Karpas-422 (cell line): ENCODE data around the gene CTIF. TPM values are rescaled to one million over a fixed set of nuclear protein-coding genes. Genes with fewer than 3 reads are reported as not detected.

ENCODE experiments used
- DNase-seq: peaks from one replicate; pipeline ENCODE4 v3.0.0-alpha.2; 2015
- H2AFZ ChIP-seq: fragments of 200-600 bp; sonication (generic); 2 replicates; pipeline ENCODE4 v1.6.1; 2014; ENCODE audit warnings: antibody characterized with exemption, low read length, mixed read lengths
- H3K27ac ChIP-seq: fragments of 200-600 bp; sonication (generic); 2 replicates; pipeline ENCODE4 v1.5.1; 2014; ENCODE audit warnings: mild to moderate bottlenecking, low read length, moderate library complexity
- H3K27me3 ChIP-seq: fragments of 200-600 bp; sonication (generic); 2 replicates; pipeline ENCODE4 v1.6.1; 2014; ENCODE audit warnings: low read length, mixed read lengths
- H3K36me3 ChIP-seq: fragments of 200-600 bp; sonication (generic); 2 replicates; pipeline ENCODE4 v1.6.1; 2014; ENCODE audit warnings: low read length, mixed read lengths; ENCODE audit not compliant: insufficient read depth
- H3K4me1 ChIP-seq: fragments of 200-600 bp; sonication (generic); 2 replicates; pipeline ENCODE4 v1.6.1; 2014; ENCODE audit warnings: mild to moderate bottlenecking, low read length, mixed read lengths
- H3K4me2 ChIP-seq: fragments of 200-600 bp; sonication (generic); 2 replicates; pipeline ENCODE4 v1.6.1; 2014; ENCODE audit warnings: low read length, low read depth, mild to moderate bottlenecking; ENCODE audit not compliant: poor library complexity, severe bottlenecking
- H3K4me3 ChIP-seq: fragments of 200-600 bp; sonication (generic); 2 replicates; pipeline ENCODE4 v1.5.1; 2014; ENCODE audit warnings: mild to moderate bottlenecking, antibody characterized with exemption, low read length, mixed read lengths
- H3K79me2 ChIP-seq: fragments of 200-600 bp; sonication (generic); 2 replicates; pipeline ENCODE4 v1.6.1; 2014; ENCODE audit warnings: mild to moderate bottlenecking, low read length, mixed read lengths
- H3K9ac ChIP-seq: fragments of 200-600 bp; sonication (generic); 2 replicates; pipeline ENCODE4 v1.6.0; 2014; ENCODE audit warnings: low read length
- H3K9me2 ChIP-seq: fragments of 200-600 bp; sonication (generic), shearing (Covaris generic); replicated peaks from 2 replicates; pipeline ENCODE4 v1.6.0; 2014; ENCODE audit warnings: mild to moderate bottlenecking, low read length, moderate library complexity; ENCODE audit not compliant: insufficient read depth
- H3K9me3 ChIP-seq: fragments of 300-700, 200-600 bp; sonication (generic); 2 replicates; pipeline ENCODE4 v1.6.1; 2014; ENCODE audit warnings: low read length, mixed read lengths
- H4K20me1 ChIP-seq: fragments of 200-600 bp; sonication (generic); 2 replicates; pipeline ENCODE4 v1.6.1; 2014; ENCODE audit warnings: mild to moderate bottlenecking, antibody characterized with exemption, low read length, low read depth; ENCODE audit not compliant: insufficient read depth
- total RNA-seq: library from RNA; depleted of rRNA; stranded (reverse); fragments of >200 nt; shearing (Covaris generic); gene quantifications from 2 replicates; pipeline ENCODE4 v1.2.3, GENCODE V29; 2014; ENCODE audit warnings: low replicate concordance

Gene CTIF
- total RNA-seq, 1 experiment from 2014 or later, result 0.60 TPM

- Histone ChIP-seq H3K79me2 (no peaks in the 10 kb centered on the region), H3K9me2 (no peaks in the 10 kb centered on the region), H3K27me3 (no peaks in the 10 kb centered on the region), H3K9ac (no peak overlapping the region), H2AFZ (no peak overlapping the region), H3K27ac (no peak overlapping the region), H3K9me3 (no peaks in the 10 kb centered on the region), H3K4me3 (no peak overlapping the region), H3K4me2 (no peak overlapping the region), H4K20me1 (0 out of 2 replicates have a peak, but pooled peaks cover 3% of the 10 kb centered on the region), H3K4me1 (peaks cover 52% of the 10 kb centered on the region), H3K36me3 (no peaks in the 10 kb centered on the region)
- DNase-seq, result no peak
Measured at GRCh38 chr18:48829443-48830149, 290.8 kb downstream of the CTIF start.

- 0 out of 2 replicates have a peak, but pooled peaks cover 3% of the 10 kb centered on the region for H4K20me1 ChIP-seq
- H3K9me2 ChIP-seq, result no peaks in the 10 kb centered on the region
- no peak overlapping the region for H3K27ac ChIP-seq
- H3K36me3 ChIP-seq, result no peaks in the 10 kb centered on the region
- H3K79me2 ChIP-seq, result no peaks in the 10 kb centered on the region
- no peak overlapping the region for H3K4me2 ChIP-seq
- no peak overlapping the region for H3K4me3 ChIP-seq
- H3K9me3 ChIP-seq, result no peaks in the 10 kb centered on the region
- H3K9ac ChIP-seq, result no peak overlapping the region
- DNase-seq, result no peak
- no peak overlapping the region for H2AFZ ChIP-seq
- no peaks in the 10 kb centered on the region; the same call in 1 of the 2 replicates for H3K27me3 ChIP-seq
- peaks cover 56% of the 10 kb centered on the region for H3K4me1 ChIP-seq
Measured at GRCh38 chr18:48831113-48831759, 292.4 kb downstream of the CTIF start.

DNA sequence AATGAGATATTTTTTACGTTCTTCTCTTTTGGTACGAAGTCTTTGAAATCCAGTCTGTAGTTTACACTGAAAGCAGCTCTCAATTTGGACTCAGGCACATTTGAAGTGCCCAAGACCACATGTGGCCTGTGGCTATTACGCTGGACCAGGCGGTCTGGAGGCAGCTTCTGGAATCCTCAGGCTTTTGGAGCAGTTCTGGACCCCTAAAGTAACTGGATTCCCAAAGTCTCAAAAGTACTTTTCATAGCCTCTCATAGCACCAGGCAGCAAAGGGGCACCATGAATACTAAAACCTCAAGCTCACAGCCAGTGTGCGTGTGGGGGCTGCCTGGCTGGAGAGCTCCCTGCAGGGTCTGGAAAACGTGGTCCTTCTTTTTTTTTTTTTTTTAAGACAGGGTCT is 293.0 kb downstream of the CTIF start:
- Histone ChIP-seq H4K20me1 (peaks cover 3% of the 10 kb centered on the region; the same call in 1 of the 2 replicates), H3K27me3 (no peaks in the 10 kb centered on the region; the same call in 1 of the 2 replicates), H3K4me2 (no peak overlapping the region), H3K27ac (no peak overlapping the region), H3K9me3 (no peaks in the 10 kb centered on the region), H3K36me3 (no peaks in the 10 kb centered on the region), H3K4me1 (peaks cover 56% of the 10 kb centered on the region), H3K4me3 (no peak overlapping the region), H3K79me2 (no peaks in the 10 kb centered on the region), H3K9me2 (no peaks in the 10 kb centered on the region), H3K9ac (no peak overlapping the region), H2AFZ (no peak overlapping the region)
- DNase-seq, result no peak

DNA sequence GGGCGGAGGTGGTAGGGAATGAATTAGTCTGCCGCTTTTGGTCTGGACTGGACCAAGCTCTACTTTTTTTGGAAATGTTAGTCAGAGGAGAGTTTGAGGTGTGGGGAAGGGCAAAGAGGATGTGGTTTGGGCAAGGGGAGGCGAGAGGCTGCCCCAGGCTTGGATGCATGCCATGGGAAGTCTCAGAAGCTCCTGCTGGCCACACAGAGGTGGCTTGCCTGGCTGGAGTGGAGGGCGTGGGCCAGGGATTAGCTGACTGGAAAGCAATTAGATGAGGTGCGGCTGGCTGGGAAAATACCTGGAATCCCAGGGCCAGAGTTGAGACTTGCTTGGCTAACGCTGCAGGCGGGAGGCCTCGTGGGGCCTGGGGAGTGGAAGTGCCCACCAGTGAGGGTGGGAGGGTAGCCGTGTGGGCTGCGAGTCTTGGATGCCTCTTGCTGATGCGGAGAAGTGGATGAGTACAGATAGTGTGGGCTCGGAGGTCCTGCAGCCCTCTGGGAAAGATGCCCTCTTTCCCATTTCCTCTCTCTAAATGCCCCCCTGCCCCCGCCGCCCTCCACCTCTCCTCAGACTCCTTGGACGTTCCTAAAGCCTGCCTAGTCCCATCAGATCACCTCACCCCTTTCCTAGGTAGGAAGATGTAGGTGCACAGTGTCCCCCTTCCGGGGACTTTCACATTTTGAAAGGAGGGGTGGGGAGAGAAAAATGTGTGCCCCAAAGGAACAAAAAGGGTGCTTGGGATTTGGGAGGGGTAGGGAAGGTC is 294.3 kb downstream of the CTIF start:
- H3K27ac ChIP-seq, result no peak overlapping the region
- H3K9ac ChIP-seq, result peak overlapping the region; percentile 46

DNA sequence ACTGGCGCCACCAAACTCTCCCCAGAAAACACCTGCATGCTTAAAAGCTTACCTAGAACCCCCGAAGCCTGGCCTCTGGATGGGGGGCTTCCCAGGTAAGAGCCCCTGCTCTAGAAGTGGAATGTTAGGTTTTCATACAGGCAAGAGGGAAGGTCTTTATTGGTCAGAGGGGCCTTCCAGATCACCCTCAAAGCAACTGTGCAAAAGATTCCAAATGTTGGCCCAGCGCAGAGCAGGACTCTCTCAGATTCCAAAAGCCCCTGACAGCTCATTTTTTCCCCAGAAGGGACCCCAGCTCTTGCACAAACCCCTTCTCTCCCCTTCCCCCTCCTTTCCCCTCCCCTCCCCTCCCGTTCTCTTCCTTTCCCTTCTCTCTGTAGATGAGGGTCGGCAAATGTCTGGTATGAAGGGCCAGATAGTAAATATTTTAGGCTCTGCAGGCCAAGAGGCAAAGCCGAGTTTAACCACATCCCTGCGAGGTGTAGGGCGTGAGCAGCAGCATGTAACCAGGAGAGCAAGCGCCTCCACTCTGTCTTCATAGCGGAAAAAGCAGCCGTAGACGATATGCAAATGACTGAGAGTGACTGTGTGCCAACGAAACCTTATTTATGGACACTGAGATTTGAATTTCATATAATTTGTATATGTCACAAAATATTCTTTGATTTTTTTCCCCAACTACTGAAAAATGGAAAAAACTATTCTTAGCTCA is 295.0 kb downstream of the CTIF start:
- Histone ChIP-seq H3K4me2 (peak overlapping the region; percentile 70), H3K36me3 (no peaks in the 10 kb centered on the region), H2AFZ (no peak overlapping the region), H3K9ac (peak overlapping the region; percentile 46), H3K27me3 (no peaks in the 10 kb centered on the region; the same call in 1 of the 2 replicates), H3K27ac (peak overlapping the region; percentile 51), H3K4me3 (peak overlapping the region; percentile 52), H4K20me1 (peaks cover 12% of the 10 kb centered on the region; the same call in 1 of the 2 replicates), H3K9me3 (no peaks in the 10 kb centered on the region), H3K79me2 (no peaks in the 10 kb centered on the region), H3K4me1 (peaks cover 55% of the 10 kb centered on the region), H3K9me2 (no peaks in the 10 kb centered on the region)
- peak; percentile 91 for DNase-seq

More for the DNA sequence above, 294.3 kb downstream of the CTIF start:
- H3K4me1 ChIP-seq, result peaks cover 55% of the 10 kb centered on the region
- no peaks in the 10 kb centered on the region for H3K36me3 ChIP-seq
- H3K79me2 ChIP-seq, result no peaks in the 10 kb centered on the region
- peak overlapping the region; percentile 70 for H3K4me2 ChIP-seq
- H3K9me2 ChIP-seq, result no peaks in the 10 kb centered on the region
- H3K27me3 ChIP-seq, result no peaks in the 10 kb centered on the region; the same call in 1 of the 2 replicates
- H4K20me1 ChIP-seq, result peaks cover 9% of the 10 kb centered on the region; the same call in 1 of the 2 replicates
- H3K4me3 ChIP-seq, result peak overlapping the region; percentile 52; the same call in 1 of the 2 replicates
- DNase-seq, result no peak
- H2AFZ ChIP-seq, result no peak overlapping the region
- no peaks in the 10 kb centered on the region for H3K9me3 ChIP-seq

- Histone ChIP-seq H3K9me3 (no peaks in the 10 kb centered on the region), H3K27me3 (no peaks in the 10 kb centered on the region; the same call in 1 of the 2 replicates), H3K79me2 (no peaks in the 10 kb centered on the region), H2AFZ (no peak overlapping the region), H3K9ac (no peak overlapping the region), H3K4me3 (peak overlapping the region; percentile 52), H3K4me1 (peaks cover 52% of the 10 kb centered on the region), H3K4me2 (peak overlapping the region; percentile 70), H3K9me2 (no peaks in the 10 kb centered on the region), H4K20me1 (peaks cover 12% of the 10 kb centered on the region; the same call in 1 of the 2 replicates), H3K36me3 (no peaks in the 10 kb centered on the region), H3K27ac (no peak overlapping the region)
- peak; percentile 59 for DNase-seq
Measured at GRCh38 chr18:48834413-48835031, 295.7 kb downstream of the CTIF start.

DNA sequence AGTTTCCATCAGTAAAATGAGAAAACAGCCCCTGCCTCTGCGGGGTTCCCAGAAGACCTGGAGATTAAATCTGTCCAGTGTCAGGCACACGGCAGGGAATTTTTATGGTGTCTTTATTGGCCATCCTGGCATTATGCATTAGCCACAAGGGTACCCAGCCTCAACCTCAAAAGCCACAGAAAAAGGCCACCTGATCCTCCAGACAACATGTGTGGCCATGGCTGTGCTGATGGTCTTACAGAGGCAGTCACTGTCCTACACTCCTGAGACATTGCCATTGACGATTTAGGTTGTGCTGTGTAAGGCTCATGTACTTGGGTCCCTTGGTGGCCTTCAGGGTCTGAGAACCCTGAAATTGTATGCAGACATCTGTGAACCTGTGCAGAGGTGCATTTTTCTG is 296.3 kb downstream of the CTIF start:
- Histone ChIP-seq H3K4me1 (peaks cover 49% of the 10 kb centered on the region), H3K4me3 (no peak overlapping the region), H3K9me2 (no peaks in the 10 kb centered on the region), H3K9ac (no peak overlapping the region), H3K4me2 (no peak overlapping the region), H2AFZ (no peak overlapping the region), H3K27me3 (no peaks in the 10 kb centered on the region; the same call in 1 of the 2 replicates), H3K79me2 (no peaks in the 10 kb centered on the region), H3K36me3 (no peaks in the 10 kb centered on the region), H3K9me3 (no peaks in the 10 kb centered on the region), H4K20me1 (peaks cover 12% of the 10 kb centered on the region; the same call in 1 of the 2 replicates), H3K27ac (no peak overlapping the region)
- peak; percentile 58 for DNase-seq
